ENCODE data around the gene GLRX5. TPM values are rescaled to one million over a fixed set of nuclear protein-coding genes. Genes with fewer than 3 reads are reported as not detected.

GLRX5 gene
- total and polyA plus RNA-seq, 2 experiments from 2014 or later, result 50.0 to 105 TPM

- Histone ChIP-seq H3K9me3 (ENCODE audit: low read depth) (no peaks in the 10 kb centered on the region), H3K27me3 (no peaks in the 10 kb centered on the region), H4K20me1 (ENCODE audit: insufficient read depth, poor library complexity, severe bottlenecking) (peaks cover 32% of the 10 kb centered on the region), H3K79me2 (peaks cover 77% of the 10 kb centered on the region), H3K4me3 (no peak overlapping the region), H3K4me2 (no peak overlapping the region), H2AFZ (no peak overlapping the region), H3K27ac (no peak overlapping the region), H3K4me1 (ENCODE audit: insufficient read depth) (peaks cover 18% of the 10 kb centered on the region), H3K9me2 (replicated peaks; ENCODE audit: insufficient read depth) (no peaks in the 10 kb centered on the region), H3K36me3 (replicated peaks; ENCODE audit: insufficient read depth, low read depth) (no peaks in the 10 kb centered on the region)
- WGBS (ENCODE audit: low lambda C conversion rate, missing lambda C conversion rate), result 81% methylated on average over 4 of the region's 4 CpGs
- TF ChIP-seq CTCF (IDR thresholded peaks at IDR 0.05; ENCODE audit: poor library complexity) (no peak), EZH2phosphoT487 (IDR thresholded peaks at IDR 0.05; ENCODE audit: low read depth, severe bottlenecking, unreplicated experiment) (no peak), EZH2 (IDR thresholded peaks at IDR 0.05; ENCODE audit: borderline replicate concordance) (no peak)
- no peak for DNase-seq (ENCODE audit: low spot score)
Observed at GRCh38 chr14:95541346-95541745, 6.5 kb downstream of the GLRX5 start.

- H4K20me1 ChIP-seq (ENCODE audit: insufficient read depth, poor library complexity, severe bottlenecking), result peaks cover 26% of the 10 kb centered on the region
Observed at GRCh38 chr14:95541932-95542930, 7.4 kb downstream of the GLRX5 start.

GRCh38 chr14:95543021-95543420 is 8.2 kb downstream of the GLRX5 start:
- 95% methylated on average over 5 of the region's 5 CpGs for WGBS (ENCODE audit: low lambda C conversion rate, missing lambda C conversion rate)
- Histone ChIP-seq H3K27ac (no peak overlapping the region), H3K4me3 (no peak overlapping the region), H3K4me2 (no peak overlapping the region), H3K27me3 (no peaks in the 10 kb centered on the region), H3K79me2 (peaks cover 62% of the 10 kb centered on the region), H3K4me1 (ENCODE audit: insufficient read depth) (peaks cover 2% of the 10 kb centered on the region), H2AFZ (no peak overlapping the region), H3K9me3 (ENCODE audit: low read depth) (no peaks in the 10 kb centered on the region), H3K36me3 (replicated peaks; ENCODE audit: insufficient read depth, low read depth) (no peaks in the 10 kb centered on the region), H3K9me2 (replicated peaks; ENCODE audit: insufficient read depth) (no peaks in the 10 kb centered on the region), H4K20me1 (ENCODE audit: insufficient read depth, poor library complexity, severe bottlenecking) (peaks cover 22% of the 10 kb centered on the region)
- TF ChIP-seq EZH2 (IDR thresholded peaks at IDR 0.05; ENCODE audit: borderline replicate concordance) (no peak), CTCF (IDR thresholded peaks at IDR 0.05; ENCODE audit: poor library complexity) (no peak), EZH2phosphoT487 (IDR thresholded peaks at IDR 0.05; ENCODE audit: low read depth, severe bottlenecking, unreplicated experiment) (no peak)
- DNase-seq (ENCODE audit: low spot score), result no peak

More at GRCh38 chr14:95541932-95542930, 7.4 kb downstream of the GLRX5 start:
- H3K27ac ChIP-seq, result no peak overlapping the region
- 88% methylated on average over 8 of the region's 8 CpGs for WGBS (ENCODE audit: low lambda C conversion rate, missing lambda C conversion rate)
- peaks cover 9% of the 10 kb centered on the region for H3K4me1 ChIP-seq (ENCODE audit: insufficient read depth)
- no peaks in the 10 kb centered on the region for H3K27me3 ChIP-seq
- peaks cover 70% of the 10 kb centered on the region for H3K79me2 ChIP-seq
- no peak overlapping the region for H3K4me3 ChIP-seq
- DNase-seq (ENCODE audit: low spot score), result no peak
- H3K9me3 ChIP-seq (ENCODE audit: low read depth), result no peaks in the 10 kb centered on the region
- no peak for TF ChIP-seq EZH2phosphoT487 (IDR thresholded peaks at IDR 0.05; ENCODE audit: low read depth, severe bottlenecking, unreplicated experiment)
- no peak for TF ChIP-seq CTCF (IDR thresholded peaks at IDR 0.05; ENCODE audit: poor library complexity)
- TF ChIP-seq EZH2 (IDR thresholded peaks at IDR 0.05; ENCODE audit: borderline replicate concordance), result no peak
- no peak overlapping the region for H3K4me2 ChIP-seq
- no peak overlapping the region for H2AFZ ChIP-seq
- no peaks in the 10 kb centered on the region for H3K9me2 ChIP-seq (replicated peaks; ENCODE audit: insufficient read depth)
- H3K36me3 ChIP-seq (replicated peaks; ENCODE audit: insufficient read depth, low read depth), result no peaks in the 10 kb centered on the region

Data from hepatocyte (in vitro differentiated cells).